ENCODE results near the gene CTDSPL2. TPM values are rescaled to one million over a fixed set of nuclear protein-coding genes. Genes with fewer than 3 reads are reported as not detected.

The CTDSPL2 gene
- total RNA-seq, 4 donors from 2014 or later: 52.0 to 84.8 (median 62.8) TPM

- intact Hi-C loops (cut with DNase I; ENCODE audit: low total_unique reads): no loop called here
- 68 to 72% methylated on average over 3 of the region's 3 CpGs for WGBS, 2 donors (ENCODE audit: low coverage in 1 of 2)
- no peaks in the 10 kb centered on the region for H3K9me3 ChIP-seq
- no peak for DNase-seq
- TF ChIP-seq POLR2A (IDR thresholded peaks at IDR 0.05): no peak
- TF ChIP-seq POLR2AphosphoS5 (IDR thresholded peaks at IDR 0.05): no peak
- TF ChIP-seq EP300 (IDR thresholded peaks at IDR 0.05; ENCODE audit: low read depth): no peak
- TF ChIP-seq, protein P1, sequence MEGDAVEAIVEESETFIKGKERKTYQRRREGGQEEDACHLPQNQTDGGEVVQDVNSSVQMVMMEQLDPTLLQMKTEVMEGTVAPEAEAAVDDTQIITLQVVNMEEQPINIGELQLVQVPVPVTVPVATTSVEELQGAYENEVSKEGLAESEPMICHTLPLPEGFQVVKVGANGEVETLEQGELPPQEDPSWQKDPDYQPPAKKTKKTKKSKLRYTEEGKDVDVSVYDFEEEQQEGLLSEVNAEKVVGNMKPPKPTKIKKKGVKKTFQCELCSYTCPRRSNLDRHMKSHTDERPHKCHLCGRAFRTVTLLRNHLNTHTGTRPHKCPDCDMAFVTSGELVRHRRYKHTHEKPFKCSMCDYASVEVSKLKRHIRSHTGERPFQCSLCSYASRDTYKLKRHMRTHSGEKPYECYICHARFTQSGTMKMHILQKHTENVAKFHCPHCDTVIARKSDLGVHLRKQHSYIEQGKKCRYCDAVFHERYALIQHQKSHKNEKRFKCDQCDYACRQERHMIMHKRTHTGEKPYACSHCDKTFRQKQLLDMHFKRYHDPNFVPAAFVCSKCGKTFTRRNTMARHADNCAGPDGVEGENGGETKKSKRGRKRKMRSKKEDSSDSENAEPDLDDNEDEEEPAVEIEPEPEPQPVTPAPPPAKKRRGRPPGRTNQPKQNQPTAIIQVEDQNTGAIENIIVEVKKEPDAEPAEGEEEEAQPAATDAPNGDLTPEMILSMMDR (IDR thresholded peaks at IDR 0.05): no peak
- H3K4me1 ChIP-seq: no peaks in the 10 kb centered on the region
- peaks cover 0 to 42% (median 10%) of the 10 kb centered on the region in 4 donors for H3K36me3 ChIP-seq
- H3K27me3 ChIP-seq: no peaks in the 10 kb centered on the region
- H3K4me3 ChIP-seq: no peak overlapping the region
- in situ Hi-C loops (cut with MboI; ENCODE audit: low pct_ligation_motif_present in 1 of 4, low pct_unique_long_range_greater_than_20kb in 1 of 4, low sequenced_read_pairs in 3 of 4): no loop called here
- no peak overlapping the region for H3K27ac ChIP-seq
Measured at GRCh38 chr15:44485880-44486279, 58.5 kb downstream of the CTDSPL2 start.

- Histone ChIP-seq H3K4me1 (peaks cover 0 to 17% (median 8%) of the 10 kb centered on the region in 4 donors), H3K9me3 (no peaks in the 10 kb centered on the region), H3K4me3 (no peak overlapping the region), H3K36me3 (peaks cover 0 to 40% (median 10%) of the 10 kb centered on the region in 4 donors), H3K27ac (no peak overlapping the region), H3K27me3 (no peaks in the 10 kb centered on the region)
- WGBS, 2 donors (ENCODE audit: low coverage in 1 of 2): 72 to 75% methylated on average over 1 of the region's 1 CpG
- intact Hi-C loops (cut with DNase I; ENCODE audit: low total_unique reads): no loop called here
- DNase-seq: no peak
- TF ChIP-seq EP300 (IDR thresholded peaks at IDR 0.05; ENCODE audit: low read depth): no peak
- peak in 1 of 3 donors; percentile 22 for TF ChIP-seq POLR2AphosphoS5 (IDR thresholded peaks at IDR 0.05)
- in situ Hi-C loops (cut with MboI; ENCODE audit: low pct_ligation_motif_present in 1 of 4, low pct_unique_long_range_greater_than_20kb in 1 of 4, low sequenced_read_pairs in 3 of 4): no loop called here
Measured at GRCh38 chr15:44489464-44489863, 62.0 kb downstream of the CTDSPL2 start.

- in situ Hi-C loops (cut with MboI; ENCODE audit: low pct_ligation_motif_present in 1 of 4, low pct_unique_long_range_greater_than_20kb in 1 of 4, low sequenced_read_pairs in 3 of 4) (no loop called here), intact Hi-C loops (cut with DNase I; ENCODE audit: low total_unique reads) (no loop called here)
- no peaks in the 10 kb centered on the region for H3K27me3 ChIP-seq
- H3K9me3 ChIP-seq: no peaks in the 10 kb centered on the region
- peaks cover 0 to 17% (median 8%) of the 10 kb centered on the region in 4 donors for H3K4me1 ChIP-seq
- 78 to 79% methylated on average over 3 of the region's 3 CpGs for WGBS, 2 donors (ENCODE audit: low coverage in 1 of 2)
- H3K36me3 ChIP-seq: peaks cover 0 to 34% (median 10%) of the 10 kb centered on the region in 4 donors
- no peak overlapping the region for H3K4me3 ChIP-seq
- H3K27ac ChIP-seq: no peak overlapping the region
- no peak for DNase-seq
- no peak for TF ChIP-seq EP300 (IDR thresholded peaks at IDR 0.05; ENCODE audit: low read depth)
- TF ChIP-seq, protein P1 (IDR thresholded peaks at IDR 0.05): no peak
- TF ChIP-seq POLR2AphosphoS5 (IDR thresholded peaks at IDR 0.05): no peak
- TF ChIP-seq POLR2A (IDR thresholded peaks at IDR 0.05): no peak
Measured at GRCh38 chr15:44490622-44491021, 63.2 kb downstream of the CTDSPL2 start.

DNA sequence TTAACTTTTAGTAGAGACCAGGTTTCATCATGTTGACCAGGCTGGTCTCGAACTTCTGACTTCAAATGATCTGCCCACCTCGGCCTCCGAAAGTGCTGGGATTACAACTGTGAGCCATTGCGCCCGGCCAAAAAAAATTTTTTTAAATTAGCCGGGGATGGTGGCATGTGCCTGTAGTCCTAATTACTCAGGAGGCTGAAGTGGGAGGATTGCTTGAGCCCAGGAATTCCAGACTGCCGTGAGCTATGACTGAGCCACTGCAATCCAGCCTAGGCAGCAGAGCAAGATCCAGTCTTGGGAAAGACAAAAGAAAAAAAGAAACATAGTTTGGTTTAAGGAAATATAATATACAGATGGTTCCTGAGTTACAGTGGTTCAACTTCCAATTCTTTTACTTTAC is 64.6 kb downstream of the CTDSPL2 start:
- WGBS, 2 donors (ENCODE audit: low coverage in 1 of 2): 78 to 84% methylated on average over 2 to 7 of the region's 7 CpGs
- Histone ChIP-seq H3K27ac (peak overlapping the region in 3 of 4 donors; percentile 7 to 38 (median 12)), H3K27me3 (no peaks in the 10 kb centered on the region), H3K4me1 (peaks cover 0 to 17% (median 8%) of the 10 kb centered on the region in 4 donors), H3K36me3 (peaks cover 0 to 32% (median 10%) of the 10 kb centered on the region in 4 donors), H3K9me3 (no peaks in the 10 kb centered on the region), H3K4me3 (no peak overlapping the region)
- no peak for DNase-seq
- intact Hi-C loops (cut with DNase I; ENCODE audit: low total_unique reads): no loop called here
- in situ Hi-C loops (cut with MboI; ENCODE audit: low pct_ligation_motif_present in 1 of 4, low pct_unique_long_range_greater_than_20kb in 1 of 4, low sequenced_read_pairs in 3 of 4): no loop called here
- TF ChIP-seq POLR2A (IDR thresholded peaks at IDR 0.05): no peak
- TF ChIP-seq, protein P1 (IDR thresholded peaks at IDR 0.05): no peak
- no peak for TF ChIP-seq EP300 (IDR thresholded peaks at IDR 0.05; ENCODE audit: low read depth)
- no peak for TF ChIP-seq POLR2AphosphoS5 (IDR thresholded peaks at IDR 0.05)

DNA sequence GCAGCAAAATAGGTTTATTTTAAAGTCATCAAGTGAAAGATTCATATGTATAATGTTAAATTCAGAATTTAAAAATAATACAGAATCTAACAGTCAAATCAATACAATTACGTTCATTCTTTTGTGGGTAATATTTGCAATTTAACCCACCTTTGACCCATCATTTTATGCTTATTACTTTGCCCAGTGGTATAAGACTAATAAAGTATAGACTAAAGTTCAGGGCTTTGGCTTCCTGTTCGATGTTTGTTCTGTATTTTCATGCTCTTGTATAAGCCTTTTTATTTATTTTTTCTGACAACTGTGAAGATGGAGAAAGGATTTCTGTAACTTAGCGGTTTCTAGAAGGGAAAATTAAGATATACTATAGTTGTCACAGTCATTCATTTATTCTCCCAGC is 65.2 kb downstream of the CTDSPL2 start:
- no peak for DNase-seq

More for the DNA sequence above, 65.2 kb downstream of the CTDSPL2 start:
- no peak for TF ChIP-seq POLR2A (IDR thresholded peaks at IDR 0.05)
- TF ChIP-seq, protein P1 (IDR thresholded peaks at IDR 0.05): no peak
- TF ChIP-seq EP300 (IDR thresholded peaks at IDR 0.05; ENCODE audit: low read depth): no peak
- no peak for TF ChIP-seq POLR2AphosphoS5 (IDR thresholded peaks at IDR 0.05)
- Histone ChIP-seq H3K4me3 (no peak overlapping the region), H3K9me3 (no peaks in the 10 kb centered on the region), H3K27ac (peak overlapping the region in 2 of 4 donors; percentile 12 to 38), H3K36me3 (peaks cover 0 to 32% (median 8%) of the 10 kb centered on the region in 4 donors), H3K27me3 (no peaks in the 10 kb centered on the region), H3K4me1 (peaks cover 0 to 17% (median 8%) of the 10 kb centered on the region in 4 donors)
- 49 to 63% methylated on average over 3 of the region's 3 CpGs for WGBS, 2 donors (ENCODE audit: low coverage in 1 of 2)
- intact Hi-C loops (cut with DNase I; ENCODE audit: low total_unique reads): no loop called here
- in situ Hi-C loops (cut with MboI; ENCODE audit: low pct_ligation_motif_present in 1 of 4, low pct_unique_long_range_greater_than_20kb in 1 of 4, low sequenced_read_pairs in 3 of 4): no loop called here

All from transverse colon (tissue), 4 donors.